Epithelial cell of umbilical artery (primary cell): ENCODE data around the gene PALM. TPM values are rescaled to one million over a fixed set of nuclear protein-coding genes. Genes with fewer than 3 reads are reported as not detected.

Source experiments
- total RNA-seq: library from RNA; depleted of rRNA; stranded (reverse); fragments of >200 nt; gene quantifications from 2 replicates; pipeline ENCODE4 v1.2.3, GENCODE V29; 2014

PALM gene
- total RNA-seq, result 2.4 and 5.5 TPM in 2 replicates

GRCh38 chr19:708154-709143 is at the start of gene PALM:
Gene PALM (plus strand): TSS chr19:708935. CDS start chr19:709147, 212 bp downstream.

GRCh38 chr19:662962-663681 is 45.6 kb upstream of the PALM start, which contains the start of gene RNF126:
Gene RNF126 (minus strand): TSS chr19:663214. CDS start chr19:663121, 93 bp downstream.

GRCh38 chr19:676339-677105 is 32.2 kb upstream of the PALM start, which contains the start of gene FSTL3:
Gene FSTL3 (plus strand): TSS chr19:676392. CDS start chr19:676424, 32 bp downstream.

GRCh38 chr19:695352-695949 is 13.3 kb upstream of the PALM start, which contains the start of gene PRSS57:
Gene PRSS57 (minus strand): TSS chr19:695452. CDS start chr19:695430, 22 bp downstream.

GRCh38 chr19:750640-751423 is 42.1 kb downstream of the PALM start, which contains the start of gene MISP:
Gene MISP (plus strand): TSS chr19:751112. CDS start chr19:756947, 5,835 bp downstream.

GRCh38 chr19:796692-797527 is 88.2 kb downstream of the PALM start, which contains the start of gene PTBP1:
Gene PTBP1 (plus strand): TSS chr19:797452. CDS start chr19:797498, 46 bp downstream.

Other genes with a start within 250 kb of the PALM start
- 2.1 and 6.8 TPM in 2 replicates for gene SHC2, start 247.9 kb upstream of the PALM start, total RNA-seq
- gene MADCAM1, start 212.4 kb upstream of the PALM start, total RNA-seq, result not detected in 2 replicates
- 41.3 and 56.2 TPM in 2 replicates for gene TPGS1, start 201.4 kb upstream of the PALM start, total RNA-seq
- gene CDC34, start 177.2 kb upstream of the PALM start, total RNA-seq, result 87.4 and 97.4 TPM in 2 replicates
- not detected in 2 replicates for gene GZMM, start 164.9 kb upstream of the PALM start, total RNA-seq
- 307 and 357 TPM in 2 replicates for gene BSG, start 136.3 kb upstream of the PALM start, total RNA-seq
- under 0.01 and 1.3 TPM in 2 replicates for gene HCN2, start 119.1 kb upstream of the PALM start, total RNA-seq
- gene POLRMT, start 75.4 kb upstream of the PALM start, total RNA-seq, result 25.3 and 27.5 TPM in 2 replicates
- not detected in 2 replicates for gene FGF22, start 69.1 kb upstream of the PALM start, total RNA-seq
- gene RNF126, start 45.7 kb upstream of the PALM start, total RNA-seq, result 38.3 and 40.9 TPM in 2 replicates
- 18.1 and 47.4 TPM in 2 replicates for gene FSTL3, start 32.5 kb upstream of the PALM start, total RNA-seq
- not detected in 2 replicates for gene PRSS57, start 13.5 kb upstream of the PALM start, total RNA-seq
- not detected in 2 replicates for gene MISP, start 42.2 kb downstream of the PALM start, total RNA-seq
- 107 and 220 TPM in 2 replicates for gene PTBP1, start 88.5 kb downstream of the PALM start, total RNA-seq
- gene PLPPR3, start 113.0 kb downstream of the PALM start, total RNA-seq, result 0.15 and 0.97 TPM in 2 replicates
- not detected in 2 replicates for gene AZU1, start 118.9 kb downstream of the PALM start, total RNA-seq
- gene PRTN3, start 132.1 kb downstream of the PALM start, total RNA-seq, result not detected in 2 replicates
- not detected in 2 replicates for gene ELANE, start 143.4 kb downstream of the PALM start, total RNA-seq
- gene CFD, start 150.7 kb downstream of the PALM start, total RNA-seq, result 0.30 and 1.3 TPM in 2 replicates
- gene MED16, start 184.3 kb downstream of the PALM start, total RNA-seq, result 17.2 and 23.4 TPM in 2 replicates
- gene RNU6-9, start 184.5 kb downstream of the PALM start, total RNA-seq, result not detected in 2 replicates
- gene R3HDM4, start 204.3 kb downstream of the PALM start, total RNA-seq, result 14.0 and 18.8 TPM in 2 replicates
- gene KISS1R, start 208.4 kb downstream of the PALM start, total RNA-seq, result not detected in 2 replicates
- gene ARID3A, start 217.1 kb downstream of the PALM start, total RNA-seq, result 2.7 and 7.1 TPM in 2 replicates